Measurements from ENCODE around the gene AANAT.

DNA sequence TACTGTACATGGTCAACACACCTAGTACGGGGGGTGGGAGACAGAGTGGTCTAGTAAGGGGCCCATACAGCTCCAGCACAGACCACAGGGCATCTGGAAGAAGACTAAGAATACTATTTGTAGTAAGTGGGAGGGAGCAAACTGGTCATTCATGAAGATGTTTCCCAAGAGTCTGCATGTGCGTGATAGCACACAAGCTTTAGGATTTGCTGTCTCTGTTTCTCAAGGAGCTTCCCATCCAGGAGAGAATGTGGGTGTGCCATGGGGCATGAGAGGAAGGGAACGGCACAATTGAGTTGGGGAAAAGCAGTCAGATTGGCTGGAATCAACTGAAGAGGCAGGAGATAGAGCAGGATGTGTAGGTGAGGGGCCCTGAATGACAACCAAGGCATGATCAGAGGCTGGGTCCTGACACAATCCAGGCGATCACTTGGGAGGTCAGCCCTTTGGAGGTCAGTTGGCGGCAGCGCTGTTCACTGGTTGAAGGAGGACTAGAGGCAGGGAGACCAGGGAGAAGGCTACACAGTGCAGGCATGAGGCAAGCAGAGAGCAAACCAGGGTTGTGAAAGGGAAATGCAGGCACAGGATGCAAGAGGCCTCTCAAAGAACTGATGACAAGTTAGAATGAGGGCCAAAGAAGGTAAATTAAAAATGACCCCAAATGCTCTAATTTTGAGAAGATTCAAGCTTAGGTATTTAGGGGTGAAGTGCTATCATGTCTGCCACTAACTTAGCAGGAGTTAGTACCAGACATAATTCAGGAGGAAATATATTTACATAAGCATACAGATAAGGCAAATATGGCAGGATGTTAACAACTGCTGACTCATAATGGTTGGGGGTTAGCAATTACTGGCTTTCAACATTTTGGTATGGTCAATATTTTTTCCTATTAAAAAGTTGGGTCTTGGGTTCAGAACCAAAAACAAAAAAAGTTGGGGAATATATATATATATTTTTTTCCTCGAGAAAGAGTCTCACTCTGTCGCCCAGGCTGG is 24.8 kb upstream of the AANAT start:
- TF ChIP-seq, protein P1, sequence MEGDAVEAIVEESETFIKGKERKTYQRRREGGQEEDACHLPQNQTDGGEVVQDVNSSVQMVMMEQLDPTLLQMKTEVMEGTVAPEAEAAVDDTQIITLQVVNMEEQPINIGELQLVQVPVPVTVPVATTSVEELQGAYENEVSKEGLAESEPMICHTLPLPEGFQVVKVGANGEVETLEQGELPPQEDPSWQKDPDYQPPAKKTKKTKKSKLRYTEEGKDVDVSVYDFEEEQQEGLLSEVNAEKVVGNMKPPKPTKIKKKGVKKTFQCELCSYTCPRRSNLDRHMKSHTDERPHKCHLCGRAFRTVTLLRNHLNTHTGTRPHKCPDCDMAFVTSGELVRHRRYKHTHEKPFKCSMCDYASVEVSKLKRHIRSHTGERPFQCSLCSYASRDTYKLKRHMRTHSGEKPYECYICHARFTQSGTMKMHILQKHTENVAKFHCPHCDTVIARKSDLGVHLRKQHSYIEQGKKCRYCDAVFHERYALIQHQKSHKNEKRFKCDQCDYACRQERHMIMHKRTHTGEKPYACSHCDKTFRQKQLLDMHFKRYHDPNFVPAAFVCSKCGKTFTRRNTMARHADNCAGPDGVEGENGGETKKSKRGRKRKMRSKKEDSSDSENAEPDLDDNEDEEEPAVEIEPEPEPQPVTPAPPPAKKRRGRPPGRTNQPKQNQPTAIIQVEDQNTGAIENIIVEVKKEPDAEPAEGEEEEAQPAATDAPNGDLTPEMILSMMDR (conservative IDR thresholded peaks at IDR 0.05) = no peak
- TF ChIP-seq EZH2 (IDR thresholded peaks at IDR 0.05; ENCODE audit: low read depth) = no peak

Data from PC-9 (cell line).